HepG2 (cell line): ENCODE data around the gene LDLR. TPM values are rescaled to one million over a fixed set of nuclear protein-coding genes. Genes with fewer than 3 reads are reported as not detected.

ENCODE experiments used
- FOSL1 ChIP-seq: sonication (generic); formaldehyde crosslinking; IDR thresholded peaks from 2 replicates; pipeline ENCODE4 v1.9.0; 2021; ENCODE audit warnings: missing genetic modification reagents, borderline replicate concordance
- GFI1 ChIP-seq: sonication (generic); formaldehyde crosslinking; IDR thresholded peaks from 2 replicates; pipeline ENCODE4 v1.5.0; 2020; ENCODE audit warnings: missing genetic modification reagents, mild to moderate bottlenecking, borderline replicate concordance
- GLMP ChIP-seq: sonication (generic); formaldehyde crosslinking; IDR thresholded peaks from 2 replicates; pipeline ENCODE4 v1.9.0; 2021; ENCODE audit warnings: missing genetic modification reagents, mild to moderate bottlenecking, borderline replicate concordance
- SYNCRIP ChIP-seq: fragments of 200-400 bp; formaldehyde crosslinking; IDR thresholded peaks from 2 replicates; pipeline ENCODE4 v1.6.1; 2018; ENCODE audit warnings: mild to moderate bottlenecking, low read depth, low read length; ENCODE audit not compliant: insufficient read depth
- TBX2 ChIP-seq: sonication (generic); formaldehyde crosslinking; IDR thresholded peaks from 2 replicates; pipeline ENCODE4 v1.5.0; 2020; ENCODE audit warnings: missing genetic modification reagents, mild to moderate bottlenecking, borderline replicate concordance
- ZFP41 ChIP-seq: sonication (generic); formaldehyde crosslinking; IDR thresholded peaks from 2 replicates; pipeline ENCODE4 v1.4.0; 2020; ENCODE audit warnings: mild to moderate bottlenecking, missing genetic modification reagents, borderline replicate concordance
- ZNF12 ChIP-seq: sonication (generic); formaldehyde crosslinking; IDR thresholded peaks from 2 replicates; pipeline ENCODE4 v1.5.0; 2020; ENCODE audit warnings: missing genetic modification reagents
- ZNF205 ChIP-seq: IDR thresholded peaks from 2 replicates; pipeline ENCODE4 v1.6.1; 2018; ENCODE audit warnings: missing biosample characterization, missing genetic modification reagents
- ZNF468 ChIP-seq: sonication (generic); formaldehyde crosslinking; IDR thresholded peaks from 2 replicates; pipeline ENCODE4 v1.8.0; 2022; ENCODE audit warnings: mild to moderate bottlenecking, moderate library complexity, missing genetic modification reagents
- ZNF577 ChIP-seq: sonication (generic); formaldehyde crosslinking; IDR thresholded peaks from 2 replicates; pipeline ENCODE4 v1.4.0; 2020; ENCODE audit warnings: mild to moderate bottlenecking, low read depth, missing genetic modification reagents, borderline replicate concordance
- ZNF672 ChIP-seq: sonication (generic); formaldehyde crosslinking; IDR thresholded peaks from 2 replicates; pipeline ENCODE4 v1.8.1; 2022; ENCODE audit warnings: missing genetic modification reagents
- polyA plus RNA-seq, 8 experiments: library from polyadenylated mRNA; depleted of rRNA in 3 of 8; stranded (reverse) in 7 of 8; unstranded in 1 of 8; fragments of >200 nt; fragmentation: Illumina TruSeq in 4 of 8; extraction: Trizol in 4 of 8; gene quantifications; 2 replicates each; pipeline versions ENCODE4 v1.2.1 to v1.2.3, GENCODE V29; 2011 to 2016; ENCODE audit warnings: low read depth in 4 of 8, missing spikeins in 1 of 8, mixed read lengths in 1 of 8; ENCODE audit not compliant: insufficient read depth in 1 of 8
- total RNA-seq, 5 experiments: library from RNA; depleted of rRNA; stranded (reverse); fragments of >200 nt; fragmentation: Illumina TruSeq; extraction: Trizol; gene quantifications; 2 replicates each; pipeline ENCODE4 v1.2.3, GENCODE V29; 2016; ENCODE audit warnings: low read depth in 1 of 5
- TF ChIP-seq, protein P1 (sequence below): fragments of 450-650 bp; IDR thresholded peaks from 2 replicates; pipeline ENCODE4 v1.6.1; 2017
- TF ChIP-seq, protein P2 (sequence below): sonication (generic); formaldehyde crosslinking; IDR thresholded peaks from 2 replicates; pipeline ENCODE4 v1.4.0; 2020; ENCODE audit warnings: missing genetic modification reagents, borderline replicate concordance
- TF ChIP-seq, protein P3 (sequence below): sonication (generic); formaldehyde crosslinking; IDR thresholded peaks from 2 replicates; pipeline ENCODE4 v1.8.0; 2022; ENCODE audit warnings: mild to moderate bottlenecking, missing genetic modification reagents, moderate library complexity
- TF ChIP-seq, protein P4 (sequence below): sonication (generic); formaldehyde crosslinking; IDR thresholded peaks from 2 replicates; pipeline ENCODE4 v1.4.0; 2020; ENCODE audit warnings: mild to moderate bottlenecking, missing genetic modification reagents

Gene LDLR
- total and polyA plus RNA-seq, 2 of the 13 experiments (the other 11 are each of a cell fraction or from before 2014, with no cell fraction given): 51.6 to 92.5 TPM

GRCh38 chr19:11088506-11089253, 583 bp upstream of the LDLR start (continued):
- TF ChIP-seq ZNF577 (no peak), SYNCRIP (no peak), TBX2 (0 out of 2 replicates have a peak, but pooled peaks have one; percentile 13), ZNF468 (CRISPR knock-in tag) (no peak), ZNF12 (CRISPR knock-in tag) (no peak), ZNF672 (CRISPR knock-in tag) (no peak), GLMP (CRISPR knock-in tag) (no peak), ZNF205 (CRISPR knock-in tag) (no peak), GFI1 (CRISPR knock-in tag) (peak; percentile 72; the same call in 1 of the 2 replicates), ZFP41 (CRISPR knock-in tag) (no peak), FOSL1 (CRISPR knock-in tag) (no peak)
- TF ChIP-seq, protein P1, sequence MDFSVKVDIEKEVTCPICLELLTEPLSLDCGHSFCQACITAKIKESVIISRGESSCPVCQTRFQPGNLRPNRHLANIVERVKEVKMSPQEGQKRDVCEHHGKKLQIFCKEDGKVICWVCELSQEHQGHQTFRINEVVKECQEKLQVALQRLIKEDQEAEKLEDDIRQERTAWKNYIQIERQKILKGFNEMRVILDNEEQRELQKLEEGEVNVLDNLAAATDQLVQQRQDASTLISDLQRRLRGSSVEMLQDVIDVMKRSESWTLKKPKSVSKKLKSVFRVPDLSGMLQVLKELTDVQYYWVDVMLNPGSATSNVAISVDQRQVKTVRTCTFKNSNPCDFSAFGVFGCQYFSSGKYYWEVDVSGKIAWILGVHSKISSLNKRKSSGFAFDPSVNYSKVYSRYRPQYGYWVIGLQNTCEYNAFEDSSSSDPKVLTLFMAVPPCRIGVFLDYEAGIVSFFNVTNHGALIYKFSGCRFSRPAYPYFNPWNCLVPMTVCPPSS: no peak
- TF ChIP-seq, protein P2, sequence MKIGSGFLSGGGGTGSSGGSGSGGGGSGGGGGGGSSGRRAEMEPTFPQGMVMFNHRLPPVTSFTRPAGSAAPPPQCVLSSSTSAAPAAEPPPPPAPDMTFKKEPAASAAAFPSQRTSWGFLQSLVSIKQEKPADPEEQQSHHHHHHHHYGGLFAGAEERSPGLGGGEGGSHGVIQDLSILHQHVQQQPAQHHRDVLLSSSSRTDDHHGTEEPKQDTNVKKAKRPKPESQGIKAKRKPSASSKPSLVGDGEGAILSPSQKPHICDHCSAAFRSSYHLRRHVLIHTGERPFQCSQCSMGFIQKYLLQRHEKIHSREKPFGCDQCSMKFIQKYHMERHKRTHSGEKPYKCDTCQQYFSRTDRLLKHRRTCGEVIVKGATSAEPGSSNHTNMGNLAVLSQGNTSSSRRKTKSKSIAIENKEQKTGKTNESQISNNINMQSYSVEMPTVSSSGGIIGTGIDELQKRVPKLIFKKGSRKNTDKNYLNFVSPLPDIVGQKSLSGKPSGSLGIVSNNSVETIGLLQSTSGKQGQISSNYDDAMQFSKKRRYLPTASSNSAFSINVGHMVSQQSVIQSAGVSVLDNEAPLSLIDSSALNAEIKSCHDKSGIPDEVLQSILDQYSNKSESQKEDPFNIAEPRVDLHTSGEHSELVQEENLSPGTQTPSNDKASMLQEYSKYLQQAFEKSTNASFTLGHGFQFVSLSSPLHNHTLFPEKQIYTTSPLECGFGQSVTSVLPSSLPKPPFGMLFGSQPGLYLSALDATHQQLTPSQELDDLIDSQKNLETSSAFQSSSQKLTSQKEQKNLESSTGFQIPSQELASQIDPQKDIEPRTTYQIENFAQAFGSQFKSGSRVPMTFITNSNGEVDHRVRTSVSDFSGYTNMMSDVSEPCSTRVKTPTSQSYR (CRISPR knock-in tag): no peak; the same call in 1 of the 2 replicates
- TF ChIP-seq, protein P3, sequence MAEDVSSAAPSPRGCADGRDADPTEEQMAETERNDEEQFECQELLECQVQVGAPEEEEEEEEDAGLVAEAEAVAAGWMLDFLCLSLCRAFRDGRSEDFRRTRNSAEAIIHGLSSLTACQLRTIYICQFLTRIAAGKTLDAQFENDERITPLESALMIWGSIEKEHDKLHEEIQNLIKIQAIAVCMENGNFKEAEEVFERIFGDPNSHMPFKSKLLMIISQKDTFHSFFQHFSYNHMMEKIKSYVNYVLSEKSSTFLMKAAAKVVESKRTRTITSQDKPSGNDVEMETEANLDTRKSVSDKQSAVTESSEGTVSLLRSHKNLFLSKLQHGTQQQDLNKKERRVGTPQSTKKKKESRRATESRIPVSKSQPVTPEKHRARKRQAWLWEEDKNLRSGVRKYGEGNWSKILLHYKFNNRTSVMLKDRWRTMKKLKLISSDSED (CRISPR knock-in tag): no peak
- TF ChIP-seq, protein P4, sequence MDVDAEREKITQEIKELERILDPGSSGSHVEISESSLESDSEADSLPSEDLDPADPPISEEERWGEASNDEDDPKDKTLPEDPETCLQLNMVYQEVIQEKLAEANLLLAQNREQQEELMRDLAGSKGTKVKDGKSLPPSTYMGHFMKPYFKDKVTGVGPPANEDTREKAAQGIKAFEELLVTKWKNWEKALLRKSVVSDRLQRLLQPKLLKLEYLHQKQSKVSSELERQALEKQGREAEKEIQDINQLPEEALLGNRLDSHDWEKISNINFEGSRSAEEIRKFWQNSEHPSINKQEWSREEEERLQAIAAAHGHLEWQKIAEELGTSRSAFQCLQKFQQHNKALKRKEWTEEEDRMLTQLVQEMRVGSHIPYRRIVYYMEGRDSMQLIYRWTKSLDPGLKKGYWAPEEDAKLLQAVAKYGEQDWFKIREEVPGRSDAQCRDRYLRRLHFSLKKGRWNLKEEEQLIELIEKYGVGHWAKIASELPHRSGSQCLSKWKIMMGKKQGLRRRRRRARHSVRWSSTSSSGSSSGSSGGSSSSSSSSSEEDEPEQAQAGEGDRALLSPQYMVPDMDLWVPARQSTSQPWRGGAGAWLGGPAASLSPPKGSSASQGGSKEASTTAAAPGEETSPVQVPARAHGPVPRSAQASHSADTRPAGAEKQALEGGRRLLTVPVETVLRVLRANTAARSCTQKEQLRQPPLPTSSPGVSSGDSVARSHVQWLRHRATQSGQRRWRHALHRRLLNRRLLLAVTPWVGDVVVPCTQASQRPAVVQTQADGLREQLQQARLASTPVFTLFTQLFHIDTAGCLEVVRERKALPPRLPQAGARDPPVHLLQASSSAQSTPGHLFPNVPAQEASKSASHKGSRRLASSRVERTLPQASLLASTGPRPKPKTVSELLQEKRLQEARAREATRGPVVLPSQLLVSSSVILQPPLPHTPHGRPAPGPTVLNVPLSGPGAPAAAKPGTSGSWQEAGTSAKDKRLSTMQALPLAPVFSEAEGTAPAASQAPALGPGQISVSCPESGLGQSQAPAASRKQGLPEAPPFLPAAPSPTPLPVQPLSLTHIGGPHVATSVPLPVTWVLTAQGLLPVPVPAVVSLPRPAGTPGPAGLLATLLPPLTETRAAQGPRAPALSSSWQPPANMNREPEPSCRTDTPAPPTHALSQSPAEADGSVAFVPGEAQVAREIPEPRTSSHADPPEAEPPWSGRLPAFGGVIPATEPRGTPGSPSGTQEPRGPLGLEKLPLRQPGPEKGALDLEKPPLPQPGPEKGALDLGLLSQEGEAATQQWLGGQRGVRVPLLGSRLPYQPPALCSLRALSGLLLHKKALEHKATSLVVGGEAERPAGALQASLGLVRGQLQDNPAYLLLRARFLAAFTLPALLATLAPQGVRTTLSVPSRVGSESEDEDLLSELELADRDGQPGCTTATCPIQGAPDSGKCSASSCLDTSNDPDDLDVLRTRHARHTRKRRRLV (CRISPR knock-in tag): no peak
